Stimulated activated CD8-positive, alpha-beta memory T cell treated with anti-CD3 and anti-CD28 coated beads, Interleukin-4, amount 100 ng/mL, for 1 hour (primary cell): ENCODE measurements around the gene ITPK1.
"Not testable (repeated sequence)": the region's sequence is repeated elsewhere in the genome, so short reads cannot be mapped to it uniquely, and the experiment has no call there.

Experiments
- DNase-seq, 2 donors: peaks; one replicate each; pipeline ENCODE4 v3.0.0-alpha.2; 2020; ENCODE audit warnings: low read depth in 2 of 2, low spot score in 1 of 2

ITPK1 gene

DNA sequence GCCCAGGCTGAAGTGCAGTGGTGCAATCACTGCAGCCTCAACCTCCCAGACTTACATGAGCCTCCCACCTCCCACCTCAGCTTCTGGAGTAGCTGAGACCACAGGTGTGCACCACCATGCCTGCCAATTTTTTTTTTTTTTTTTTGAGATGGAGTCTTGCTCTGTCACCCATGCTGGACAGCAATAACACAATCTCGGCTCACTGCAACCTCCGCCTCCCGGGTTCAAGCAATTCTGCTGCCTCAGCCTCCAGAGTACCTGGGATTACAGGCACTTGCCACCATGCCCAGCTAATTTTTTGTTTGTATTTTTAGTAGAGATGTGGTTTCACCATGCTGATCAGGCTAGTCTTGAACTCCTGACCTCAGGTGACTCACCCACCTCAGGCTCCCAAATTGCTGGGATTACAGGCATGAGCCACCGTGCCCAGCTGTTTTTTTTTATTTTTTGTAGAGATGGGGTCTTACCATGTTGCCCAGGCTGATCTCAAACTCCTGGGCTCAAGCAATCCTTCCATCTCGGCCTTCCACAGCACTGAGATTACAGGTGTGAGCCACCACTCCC lies 15.6 kb upstream of the ITPK1 start:
- DNase-seq = not testable (repeated sequence)

DNA sequence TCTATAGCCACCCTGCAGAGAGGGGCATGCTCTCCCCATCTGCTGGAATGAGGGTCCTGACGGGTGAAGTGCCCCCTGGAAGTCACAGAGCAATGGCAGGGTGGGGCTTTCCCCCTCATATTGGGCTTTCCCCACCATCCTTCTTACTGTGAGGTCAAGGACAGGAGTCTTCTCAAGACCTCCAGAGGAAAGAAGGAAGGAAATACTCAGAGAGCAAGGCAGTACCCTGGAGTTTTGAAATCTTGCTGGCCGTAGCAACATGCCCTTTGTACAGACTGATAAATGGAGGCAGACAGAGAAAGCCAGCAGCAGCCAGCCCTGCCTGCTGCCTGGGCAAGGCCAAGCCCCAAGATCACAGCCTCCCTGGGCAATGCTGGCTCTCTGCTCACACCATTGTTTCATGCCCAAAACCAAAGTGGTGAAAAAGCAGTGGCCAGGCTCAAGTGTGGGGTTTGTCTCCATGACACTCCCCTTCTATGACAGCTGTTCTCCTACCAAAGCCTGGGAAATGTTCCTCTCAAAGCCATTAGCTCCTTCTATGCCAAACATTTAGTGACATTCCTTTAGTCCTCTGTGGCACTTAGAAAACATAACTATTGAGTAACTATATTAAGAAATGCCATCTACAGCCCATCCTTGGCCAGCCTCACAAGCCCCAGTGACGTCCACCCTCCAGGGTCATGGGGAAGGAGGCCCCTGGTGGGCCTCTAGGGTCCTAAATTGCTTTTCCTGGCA lies 13.2 kb upstream of the ITPK1 start:
- DNase-seq = no peak

DNA sequence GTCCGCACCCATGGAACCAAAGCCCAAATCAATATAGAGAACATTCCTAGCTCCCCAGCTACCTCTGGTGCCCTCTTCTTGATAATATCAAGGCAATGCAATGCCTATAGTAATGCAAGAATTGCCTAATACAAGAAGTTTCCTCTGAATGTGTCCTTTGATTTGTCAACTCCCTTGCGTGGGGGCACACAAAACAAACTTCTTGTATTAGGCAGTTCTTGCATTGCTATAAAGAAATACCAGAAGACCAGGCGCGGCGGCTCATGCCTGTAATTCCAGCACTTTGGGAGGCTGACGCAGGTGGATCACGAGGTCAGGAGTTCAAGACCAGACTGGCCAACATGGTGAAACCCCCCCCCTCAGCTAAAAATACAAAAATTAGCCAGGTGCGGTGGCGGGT lies 10.4 kb upstream of the ITPK1 start:
- DNase-seq = no peak

DNA sequence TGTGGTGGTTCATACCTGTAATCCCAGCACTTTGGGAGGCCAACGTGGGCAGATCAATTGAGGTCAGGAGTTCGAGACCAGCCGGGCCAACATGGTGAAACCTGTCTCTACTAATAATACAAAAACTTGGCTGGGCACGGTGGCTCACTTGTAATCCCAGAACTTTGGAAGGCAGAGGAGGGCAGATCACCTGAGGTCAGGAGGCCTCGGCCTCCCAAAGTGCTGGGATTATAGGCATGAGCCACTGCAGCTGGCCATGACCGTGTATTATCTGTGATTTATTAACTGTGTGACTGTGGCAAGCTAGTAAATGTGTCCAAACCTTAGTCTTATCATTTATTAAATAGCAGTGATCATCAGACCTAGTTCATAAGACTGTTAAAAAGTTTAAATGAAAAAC lies 7.1 kb upstream of the ITPK1 start:
- no peak for DNase-seq

DNA sequence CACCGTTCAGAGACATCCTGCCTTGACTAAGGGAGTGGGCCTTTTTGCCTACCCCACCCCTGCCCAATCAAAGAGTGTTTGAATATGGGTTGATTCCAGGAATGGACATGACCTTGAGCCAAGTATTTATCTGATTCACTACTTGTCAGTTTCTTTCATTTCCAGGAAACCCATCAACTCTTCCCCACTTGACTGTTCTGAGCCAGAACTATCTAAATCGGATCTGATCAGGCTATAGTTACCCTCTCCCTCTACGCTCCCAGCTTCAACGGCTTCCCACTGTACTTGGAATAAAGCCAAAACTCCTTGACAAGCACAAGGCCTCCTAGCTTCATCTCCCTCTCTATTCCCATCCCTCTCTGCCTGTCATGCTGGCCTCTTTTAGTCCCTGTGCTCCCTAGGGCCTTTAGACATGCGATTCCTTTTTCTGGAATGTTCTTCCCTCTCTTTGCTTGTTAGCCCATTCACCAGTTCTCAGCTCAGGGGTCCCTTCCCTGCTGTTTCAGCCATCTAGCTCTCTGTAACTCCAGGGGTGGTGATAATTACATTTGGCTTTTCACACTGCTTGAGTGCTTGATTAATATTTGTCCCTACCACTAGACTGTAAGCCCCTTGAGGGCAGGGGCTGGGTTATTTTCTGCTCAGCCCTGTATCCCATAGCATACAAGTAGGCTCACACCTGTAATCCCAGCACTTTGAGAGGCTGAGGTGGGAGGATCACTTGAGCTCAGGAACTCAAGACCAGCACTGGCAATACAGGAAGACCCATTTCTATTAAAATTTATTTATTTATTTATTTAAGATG lies 5.5 kb upstream of the ITPK1 start:
- DNase-seq = no peak

DNA sequence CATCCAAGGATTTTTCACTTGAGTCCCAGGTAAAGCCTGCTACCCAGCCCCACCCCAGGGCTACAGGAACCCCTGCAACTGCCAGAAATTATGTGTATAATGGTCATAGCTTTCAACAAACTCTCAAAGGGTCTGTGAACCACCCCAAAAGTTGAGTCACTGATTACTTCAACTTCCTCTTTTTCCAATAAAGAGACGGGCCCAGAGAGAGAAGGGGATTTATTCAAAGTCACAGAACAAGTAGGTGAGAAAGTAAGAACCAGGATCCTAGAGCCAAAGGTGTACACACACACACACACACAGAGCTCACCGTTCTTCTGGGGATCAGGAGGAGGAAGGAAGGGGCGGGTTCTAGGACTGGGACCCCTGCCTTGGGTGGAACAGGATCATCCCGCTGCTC lies 4.8 kb upstream of the ITPK1 start:
- no peak for DNase-seq

DNA sequence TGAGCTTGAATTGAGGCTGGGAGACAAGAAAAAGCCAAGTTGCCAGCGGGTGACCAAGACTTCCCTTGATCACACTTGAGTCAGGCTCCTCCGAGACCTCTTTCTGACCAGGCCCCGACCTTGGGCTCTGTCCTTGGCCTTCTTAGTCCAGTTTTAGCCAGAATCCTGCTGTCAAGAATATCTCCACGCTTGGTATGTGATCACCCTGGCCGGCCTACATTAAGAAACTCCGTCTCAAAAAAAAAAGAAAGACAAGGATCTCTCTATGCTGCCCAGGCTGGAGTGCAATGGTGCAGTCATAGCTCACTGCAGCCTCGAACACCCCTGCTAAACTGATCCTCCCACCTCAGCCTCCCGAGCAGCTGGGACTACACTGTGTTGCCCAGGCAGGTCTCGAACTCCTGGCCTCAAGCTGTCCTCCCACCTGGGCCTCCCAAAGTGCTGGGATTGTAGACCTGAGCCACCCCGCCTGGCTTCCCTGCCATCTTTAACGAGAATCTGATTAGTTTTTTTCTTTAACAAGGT lies 1.0 kb upstream of the ITPK1 start:
- DNase-seq = no peak

DNA sequence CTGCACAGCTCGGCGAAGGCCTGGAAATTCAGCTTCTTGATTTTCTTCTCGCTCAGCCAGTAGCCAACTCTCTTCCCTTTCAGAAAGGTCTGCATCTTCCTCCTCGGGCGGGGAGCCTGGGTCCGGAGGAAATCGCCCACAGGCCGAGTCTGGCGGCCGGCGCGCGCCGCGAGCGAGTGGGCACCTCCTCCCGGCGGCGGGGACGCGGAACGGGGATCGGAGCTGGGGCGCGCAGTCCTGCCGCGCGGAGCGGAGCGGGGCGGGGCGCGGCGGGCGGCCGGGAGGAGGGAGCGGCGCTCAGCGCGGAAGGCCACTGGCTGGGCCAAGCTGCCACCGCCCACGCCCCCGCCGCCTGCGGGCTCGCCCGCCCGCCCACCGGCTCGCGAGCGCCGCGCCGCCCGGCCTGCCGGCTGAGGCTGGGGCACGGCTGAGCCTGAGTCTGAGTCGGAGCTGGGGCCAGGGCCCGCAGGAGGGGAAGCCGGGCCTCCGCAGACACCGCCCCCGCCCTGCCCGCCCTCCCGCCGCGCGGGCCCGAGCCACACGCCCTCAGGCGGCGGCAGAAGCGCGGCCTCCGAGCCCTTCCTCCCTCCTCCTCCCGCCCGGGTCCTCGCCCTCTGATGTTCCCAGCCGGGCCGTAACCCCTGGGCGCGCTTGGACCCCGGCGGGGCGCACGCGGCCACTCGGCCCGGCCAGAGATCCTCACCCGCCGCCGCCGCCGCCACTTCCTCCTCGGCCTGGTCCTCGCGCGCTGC lies 480 bp downstream of the ITPK1 start:
- DNase-seq = peak; percentile 59 to 70

DNA sequence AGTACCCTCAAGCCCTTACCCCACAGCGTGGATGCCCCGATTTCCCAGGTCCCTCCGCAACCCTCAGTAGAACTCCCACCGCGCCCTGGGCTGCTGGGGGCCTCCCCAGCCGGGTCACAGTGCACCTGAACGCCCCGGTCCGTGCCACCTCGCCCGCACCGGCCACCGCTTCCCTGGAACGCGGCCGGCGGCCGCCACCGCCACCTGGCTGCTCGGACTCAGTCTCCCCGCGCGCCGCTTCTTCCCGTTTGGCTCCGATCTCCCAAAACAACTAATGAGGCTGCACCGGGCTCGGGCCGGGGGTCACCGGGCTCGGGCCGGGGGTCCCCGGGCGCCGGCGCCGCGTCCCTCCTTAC lies 1.0 kb downstream of the ITPK1 start:
- no peak for DNase-seq

DNA sequence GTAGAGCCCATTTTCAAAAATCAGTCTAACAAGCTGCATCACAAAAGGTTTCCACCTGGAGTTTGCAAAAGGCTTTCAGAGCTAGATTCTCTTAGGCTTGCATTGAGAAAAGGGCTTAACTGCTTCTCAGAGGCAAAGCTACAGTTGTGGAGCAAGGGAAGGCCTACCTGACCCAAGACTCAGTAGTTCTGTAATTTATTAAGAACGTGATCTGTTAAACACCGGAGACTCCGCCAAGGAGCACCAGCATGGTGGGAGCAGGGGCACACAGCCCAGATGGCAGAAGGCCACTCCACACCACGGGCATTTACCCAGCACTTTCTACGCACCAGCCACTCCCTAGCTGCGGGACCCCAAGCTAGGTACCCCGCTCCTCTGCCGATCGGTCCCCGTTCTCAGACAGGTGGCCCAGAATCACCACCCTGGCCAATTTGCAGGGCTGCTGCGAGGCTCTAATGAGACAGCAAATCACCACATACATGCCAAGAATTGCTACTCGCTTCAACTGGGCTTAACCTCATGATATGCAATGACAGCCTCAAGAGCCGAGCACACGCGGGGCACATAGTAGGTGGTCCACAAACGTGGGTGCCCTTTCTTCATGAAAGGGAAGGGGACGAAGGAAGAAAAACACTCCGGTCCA lies 1.5 kb downstream of the ITPK1 start:
- no peak for DNase-seq

DNA sequence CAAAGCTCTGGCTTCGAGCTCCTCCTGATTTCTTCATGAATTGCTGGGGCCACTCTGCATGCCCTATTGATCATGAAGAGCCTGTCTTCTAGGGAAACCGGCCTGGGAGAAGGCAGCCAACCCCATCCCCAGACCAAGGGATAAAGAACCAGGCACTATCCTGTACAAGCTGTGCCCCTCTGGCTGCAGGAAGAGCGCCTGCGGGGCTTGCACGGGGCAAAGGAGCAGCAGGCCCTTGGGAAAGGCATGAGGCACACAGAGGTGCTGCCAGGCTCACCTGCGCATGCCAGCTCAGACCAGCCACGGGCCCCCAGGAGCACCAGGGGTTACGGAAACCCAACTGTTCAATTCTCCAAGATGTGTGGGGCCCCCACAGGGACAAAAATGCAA lies 2.1 kb downstream of the ITPK1 start:
- no peak for DNase-seq

DNA sequence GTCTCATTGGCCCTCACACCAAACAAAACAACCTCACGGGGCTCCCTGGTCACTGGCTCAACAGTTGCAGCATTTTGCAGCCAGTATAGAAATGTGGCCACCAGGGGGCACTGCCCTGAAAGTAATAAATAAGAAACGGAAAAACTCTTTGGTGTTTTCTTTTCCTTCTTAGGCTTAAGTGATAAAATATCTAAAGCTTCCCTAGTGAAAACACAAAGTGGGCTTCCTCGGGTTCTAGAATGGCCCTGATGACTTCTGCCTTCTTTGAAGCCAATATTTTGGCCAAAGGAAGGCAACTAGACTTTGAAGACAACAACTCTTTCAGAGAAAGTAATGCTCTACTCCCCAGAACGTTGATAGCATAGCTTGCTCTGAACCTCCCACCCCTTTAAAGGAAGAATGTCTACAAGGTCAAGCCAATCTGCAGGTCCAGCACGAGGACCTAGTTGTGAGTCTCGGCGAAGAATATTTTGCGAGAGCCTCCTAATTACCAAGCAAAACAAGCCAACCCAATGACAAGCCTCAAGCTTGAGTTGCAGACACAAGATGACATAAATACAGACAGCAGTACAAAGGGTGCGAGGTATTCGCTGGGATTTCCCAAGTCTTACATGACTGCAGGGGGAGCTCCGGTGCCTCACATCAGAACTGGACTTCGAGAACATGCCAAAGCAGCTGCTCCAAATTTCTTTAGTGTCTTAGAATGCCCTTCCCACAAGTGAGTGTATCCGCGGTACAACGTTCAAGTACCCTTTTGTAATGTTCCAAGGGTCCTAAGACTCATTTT lies 2.6 kb downstream of the ITPK1 start:
- DNase-seq = peak; percentile 63 to 66

DNA sequence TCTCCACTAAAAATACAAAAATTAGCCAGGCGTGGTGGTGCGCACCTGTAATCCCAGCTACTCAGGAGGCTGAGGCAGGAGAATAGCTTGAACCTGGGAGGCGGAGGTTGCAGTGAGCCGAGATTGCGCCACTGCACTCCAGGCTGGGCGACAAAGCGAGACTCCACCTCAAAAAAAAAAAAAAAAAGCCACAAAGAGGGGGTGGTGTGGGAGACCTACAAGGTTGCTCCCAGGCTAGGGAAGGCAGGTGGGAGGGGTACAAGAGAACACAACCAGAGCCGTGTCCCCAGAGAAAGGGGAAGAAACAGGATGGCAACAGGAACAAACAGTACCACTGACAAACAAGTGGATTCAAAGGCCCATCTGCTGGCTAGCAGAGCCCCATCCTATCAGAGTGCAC lies 4.2 kb downstream of the ITPK1 start:
- not testable (repeated sequence) for DNase-seq

DNA sequence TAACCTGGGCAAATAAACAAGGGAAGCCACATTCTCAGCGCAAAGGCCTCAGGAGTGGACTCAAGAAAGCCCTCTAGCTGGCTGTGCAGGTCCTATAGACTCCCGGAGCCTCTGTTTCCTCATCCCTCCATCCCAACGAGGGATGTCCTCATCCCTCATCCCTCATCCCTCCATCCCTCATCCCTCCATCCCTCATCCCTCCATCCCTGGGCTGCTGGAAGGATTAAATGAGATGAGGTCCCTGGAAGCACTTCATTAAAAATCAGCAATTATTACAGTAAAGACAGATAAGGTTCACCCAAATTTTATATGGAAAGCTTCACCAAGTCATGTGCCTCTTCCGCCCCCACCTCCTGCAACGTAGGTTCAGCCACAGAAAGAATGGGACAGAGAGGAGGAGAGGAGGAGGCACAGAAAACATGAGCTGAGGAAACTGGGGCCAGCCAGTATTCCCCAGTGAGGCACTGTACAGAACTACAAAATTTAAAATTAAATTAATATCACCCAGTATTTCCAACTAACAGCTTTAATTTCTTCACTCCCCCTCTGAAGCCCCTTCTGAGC lies 4.8 kb downstream of the ITPK1 start:
- no peak for DNase-seq

DNA sequence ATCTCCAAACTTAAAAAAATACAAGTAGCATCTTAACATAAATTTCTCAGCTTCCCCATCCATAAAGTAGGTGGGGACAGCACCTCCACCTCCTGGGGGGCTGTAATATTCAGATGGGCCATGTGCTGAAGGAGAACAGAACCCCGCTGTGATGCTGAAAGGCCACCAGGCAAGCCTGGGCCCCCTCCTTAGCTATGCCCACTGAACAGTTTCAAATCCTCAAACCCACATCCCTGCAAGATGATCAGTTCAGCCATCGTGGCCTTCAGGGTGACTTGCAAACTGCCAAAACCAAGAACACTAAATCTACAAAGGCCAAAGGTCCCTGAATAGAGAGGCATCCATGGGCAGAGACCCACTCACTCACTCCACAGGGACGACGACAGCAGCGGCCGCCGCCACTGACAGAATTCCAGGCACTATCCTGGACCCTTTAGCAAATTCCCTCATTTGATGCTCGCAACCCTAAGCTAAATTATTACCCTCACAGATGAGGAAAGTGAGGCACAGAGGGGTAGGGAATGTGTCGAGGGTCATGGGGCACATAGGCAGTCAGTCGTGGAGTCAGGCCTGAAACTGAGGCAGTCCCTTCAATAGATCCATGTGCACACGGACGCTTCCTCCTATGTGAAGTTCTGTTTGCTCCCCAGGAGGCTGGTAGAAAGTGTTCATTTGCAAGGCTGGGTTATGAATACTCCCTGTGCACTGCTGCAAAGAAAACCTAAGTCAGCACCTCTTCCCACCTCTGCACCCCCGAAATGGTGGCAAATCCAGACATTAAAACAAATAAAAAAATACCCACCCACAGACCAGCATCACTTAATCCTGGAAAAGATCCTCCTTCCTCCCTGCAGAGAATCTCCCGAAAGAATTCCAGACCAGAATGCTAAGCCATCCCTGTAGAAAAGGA lies 5.9 kb downstream of the ITPK1 start:
- no peak for DNase-seq

DNA sequence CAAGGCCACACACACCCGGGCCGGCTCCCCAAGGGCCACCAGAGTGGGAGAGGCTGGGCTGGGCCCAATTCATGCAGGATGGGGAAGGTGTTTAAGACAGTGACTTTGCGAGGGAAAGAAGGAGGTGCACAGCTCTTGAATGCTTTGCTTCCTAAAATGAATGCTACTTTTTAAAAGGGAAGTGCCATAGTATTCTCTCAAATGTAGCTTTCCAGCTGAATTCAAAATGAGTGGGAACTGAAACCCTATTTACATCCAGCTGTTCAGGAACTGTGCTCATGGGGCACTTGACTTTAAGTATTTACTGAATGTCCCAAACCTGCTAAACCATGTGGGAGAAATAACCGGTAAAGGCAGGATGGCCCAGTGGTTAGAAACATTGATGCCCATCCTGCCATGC lies 7.6 kb downstream of the ITPK1 start:
- DNase-seq = no peak

DNA sequence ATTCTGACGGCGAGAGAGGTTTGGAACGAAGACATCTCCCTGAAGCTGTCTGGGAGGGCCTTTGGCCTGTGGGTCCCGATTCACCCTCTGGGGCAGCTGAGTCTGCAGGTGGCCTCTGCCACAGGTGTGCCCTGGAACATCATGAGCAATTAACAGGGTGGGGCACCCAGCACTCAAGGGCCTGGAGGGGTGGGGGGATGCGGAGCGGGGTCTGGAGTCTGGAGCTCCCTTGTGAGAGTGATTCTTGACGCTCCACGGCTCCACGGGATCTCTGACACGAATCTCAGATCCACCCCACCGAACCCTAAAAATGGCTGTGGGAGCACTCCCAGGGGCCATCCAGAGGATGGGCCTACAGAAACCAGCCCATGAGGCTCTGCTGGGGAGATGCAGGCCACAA lies 8.3 kb downstream of the ITPK1 start:
- no peak for DNase-seq

DNA sequence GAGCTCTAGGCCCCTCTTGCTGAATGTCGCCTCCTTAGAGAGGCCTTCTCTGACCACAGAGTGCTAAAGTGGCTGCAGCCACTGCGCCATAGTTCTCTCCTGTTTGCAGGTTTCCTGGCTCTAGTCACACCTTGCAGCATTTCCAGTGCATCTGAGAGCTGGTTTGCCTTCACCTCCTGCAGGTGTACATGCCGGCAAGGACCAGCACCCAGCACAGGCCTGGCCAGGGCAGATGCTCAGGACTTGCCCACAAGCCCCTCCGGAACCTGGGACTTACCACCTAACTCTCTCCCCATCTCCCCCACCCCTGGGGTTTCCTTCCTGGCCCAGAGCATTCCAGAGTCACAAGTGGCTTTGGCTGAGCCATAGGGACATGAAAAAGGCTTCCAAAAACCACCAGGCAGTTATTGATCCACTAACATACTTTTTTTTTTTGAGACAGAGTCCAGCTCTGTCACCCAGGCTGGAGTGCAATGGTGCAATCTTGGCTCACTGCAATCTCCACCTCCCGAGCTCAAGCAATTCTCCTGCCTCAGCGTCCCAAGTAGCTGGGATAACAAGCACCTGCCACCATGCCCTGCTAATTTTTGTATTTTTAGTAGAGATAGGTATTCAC lies 9.1 kb downstream of the ITPK1 start:
- DNase-seq = no peak
